ENCODE results near the gene ACP2. TPM values are rescaled to one million over a fixed set of nuclear protein-coding genes. Genes with fewer than 3 reads are reported as not detected.

Gene ACP2, protein sequence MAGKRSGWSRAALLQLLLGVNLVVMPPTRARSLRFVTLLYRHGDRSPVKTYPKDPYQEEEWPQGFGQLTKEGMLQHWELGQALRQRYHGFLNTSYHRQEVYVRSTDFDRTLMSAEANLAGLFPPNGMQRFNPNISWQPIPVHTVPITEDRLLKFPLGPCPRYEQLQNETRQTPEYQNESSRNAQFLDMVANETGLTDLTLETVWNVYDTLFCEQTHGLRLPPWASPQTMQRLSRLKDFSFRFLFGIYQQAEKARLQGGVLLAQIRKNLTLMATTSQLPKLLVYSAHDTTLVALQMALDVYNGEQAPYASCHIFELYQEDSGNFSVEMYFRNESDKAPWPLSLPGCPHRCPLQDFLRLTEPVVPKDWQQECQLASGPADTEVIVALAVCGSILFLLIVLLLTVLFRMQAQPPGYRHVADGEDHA
- polyA plus RNA-seq (2012; ENCODE audit: insufficient read depth, insufficient read length, low read depth) = 25.2 TPM

DNA sequence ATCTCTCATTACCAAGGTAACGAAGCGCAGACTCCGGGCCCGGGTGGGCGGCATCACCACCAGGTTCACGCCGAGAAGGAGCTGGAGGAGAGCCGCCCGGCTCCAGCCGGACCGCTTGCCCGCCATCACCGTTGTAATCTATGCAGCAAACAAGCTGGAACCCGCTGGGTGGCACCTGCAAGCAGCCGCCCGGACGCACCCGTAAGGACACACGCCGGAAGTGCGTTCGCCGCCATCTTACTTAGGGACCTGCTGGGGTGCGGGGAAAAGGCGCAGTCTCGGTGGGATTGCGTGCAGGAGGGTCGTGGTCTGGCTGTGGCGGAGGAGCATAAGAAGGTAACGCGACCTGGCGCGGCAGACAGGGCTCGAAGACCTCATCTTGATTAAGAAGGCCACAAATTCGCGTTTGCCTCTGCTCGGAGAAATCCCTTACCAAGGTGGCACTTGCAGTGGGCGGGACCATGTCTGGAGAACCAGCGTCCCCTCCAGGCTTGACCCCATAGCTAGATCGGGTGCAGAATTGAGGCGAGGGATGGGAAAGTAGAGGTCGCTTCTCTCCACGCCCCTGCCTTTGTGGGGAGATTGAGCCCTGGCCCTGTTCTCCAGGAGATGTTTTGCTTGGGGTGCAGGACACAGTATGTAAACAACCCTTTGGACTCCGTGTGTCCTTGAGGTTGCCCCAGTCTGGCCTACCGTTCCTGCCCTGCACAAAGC is at the start of gene ACP2:
Gene ACP2, minus strand, starts transcription at position 151 of the 714 bp plus-strand sequence. Its CDS starts 25 bp downstream, at position 126.
- no peaks in the 10 kb centered on the region; the same call in 1 of the 2 replicates for H3K4me1 ChIP-seq
- TF ChIP-seq CTCF (IDR thresholded peaks at IDR 0.05; ENCODE audit: low read depth, low read length) = peak; percentile 26
- H3K9me3 ChIP-seq = no peaks in the 10 kb centered on the region
- peak; percentile 82 for DNase-seq
- no peaks in the 10 kb centered on the region; the same call in 1 of the 2 replicates for H3K36me3 ChIP-seq
- no peaks in the 10 kb centered on the region for H3K27me3 ChIP-seq
- H3K4me3 ChIP-seq (ENCODE audit: low read depth, low read length) = peak within 1 kb of the TSS; percentile 85

GRCh38 chr11:47296045-47296444 is 47.4 kb upstream of the ACP2 start:
- no peak for TF ChIP-seq CTCF (IDR thresholded peaks at IDR 0.05; ENCODE audit: low read depth, low read length)
- DNase-seq = no peak
- no peaks in the 10 kb centered on the region for H3K9me3 ChIP-seq
- H3K27me3 ChIP-seq = no peaks in the 10 kb centered on the region
- peaks cover 7% of the 10 kb centered on the region; the same call in 1 of the 2 replicates for H3K36me3 ChIP-seq
- H3K4me3 ChIP-seq (ENCODE audit: low read depth, low read length) = no peak overlapping the region
- no peaks in the 10 kb centered on the region for H3K4me1 ChIP-seq

DNA sequence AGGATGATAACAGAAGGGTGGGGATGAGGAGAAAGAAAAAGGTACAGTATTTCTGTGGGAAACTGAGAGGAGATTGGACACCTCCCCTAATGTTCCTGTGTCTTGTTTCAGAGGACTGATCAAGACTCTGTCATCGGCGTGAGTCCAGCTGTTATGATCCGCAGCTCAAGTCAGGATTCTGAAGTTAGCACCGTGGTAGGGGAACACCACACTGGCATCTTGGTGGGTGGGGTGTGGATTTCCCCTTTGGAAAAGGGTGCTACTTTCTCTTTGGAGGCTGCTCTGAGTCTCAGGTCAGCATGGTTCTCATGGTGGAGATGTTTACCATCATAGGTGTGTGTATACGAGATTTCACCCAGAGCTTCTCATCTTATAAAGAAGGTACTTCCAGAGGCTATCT is 46.8 kb upstream of the ACP2 start:
- Histone ChIP-seq H3K4me3 (ENCODE audit: low read depth, low read length) (no peak overlapping the region), H3K9me3 (no peaks in the 10 kb centered on the region), H3K4me1 (no peaks in the 10 kb centered on the region), H3K27me3 (no peaks in the 10 kb centered on the region), H3K36me3 (peaks cover 9% of the 10 kb centered on the region; the same call in 1 of the 2 replicates)
- TF ChIP-seq CTCF (IDR thresholded peaks at IDR 0.05; ENCODE audit: low read depth, low read length) = no peak
- DNase-seq = no peak

GRCh38 chr11:47289856-47290255 is 41.2 kb upstream of the ACP2 start:
- Histone ChIP-seq H3K4me1 (no peaks in the 10 kb centered on the region), H3K36me3 (peaks cover 9% of the 10 kb centered on the region), H3K9me3 (no peaks in the 10 kb centered on the region), H3K4me3 (ENCODE audit: low read depth, low read length) (no peak overlapping the region), H3K27me3 (no peaks in the 10 kb centered on the region)
- no peak for TF ChIP-seq CTCF (IDR thresholded peaks at IDR 0.05; ENCODE audit: low read depth, low read length)
- no peak for DNase-seq

GRCh38 chr11:47288066-47288465 is 39.5 kb upstream of the ACP2 start:
- H3K36me3 ChIP-seq = peaks cover 19% of the 10 kb centered on the region
- no peaks in the 10 kb centered on the region for H3K27me3 ChIP-seq
- no peaks in the 10 kb centered on the region for H3K4me1 ChIP-seq
- no peak overlapping the region for H3K4me3 ChIP-seq (ENCODE audit: low read depth, low read length)
- H3K9me3 ChIP-seq = no peaks in the 10 kb centered on the region
- TF ChIP-seq CTCF (IDR thresholded peaks at IDR 0.05; ENCODE audit: low read depth, low read length) = no peak
- no peak for DNase-seq
